ENCODE results near the gene FBXL19. TPM values are rescaled to one million over a fixed set of nuclear protein-coding genes. Genes with fewer than 3 reads are reported as not detected.
A peak's percentile ranks its signal among the peaks of the same experiment; 100 is the strongest.

Gene FBXL19
- total RNA-seq, 2 experiments from 2014 or later: 21.7 to 22.4 TPM

DNA sequence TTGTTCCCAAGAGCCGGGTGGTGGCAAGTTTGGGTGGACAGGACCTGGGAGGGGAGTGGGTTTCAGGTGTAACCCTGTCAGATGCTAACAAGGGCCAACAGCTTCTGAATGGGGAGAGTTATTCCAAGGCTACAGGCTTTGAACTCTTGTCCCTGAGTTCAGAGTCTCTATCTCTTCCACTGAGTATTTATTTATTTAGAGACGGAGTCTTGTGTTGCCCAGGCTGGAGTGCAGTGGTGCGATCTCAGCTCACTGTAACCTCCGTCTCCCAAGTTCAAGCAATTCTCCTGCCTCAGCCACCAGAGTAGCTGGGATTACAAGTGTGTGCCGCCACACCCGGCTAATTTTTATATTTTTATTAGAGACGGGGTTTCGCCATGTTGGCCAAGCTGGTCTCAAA lies 31.6 kb downstream of the FBXL19 start:
- H3K27ac Mint-ChIP-seq: peak overlapping the region; percentile 13
- CTCF ChIA-PET: interaction anchor here (1.4 to 3.5 kb wide), 6 partner anchors 11 to 141 kb away, joined by 4 to 25 read pairs (median 6); no protein-coding TSS in a partner anchor
- H3K4me1 Mint-ChIP-seq: peaks cover 51% of the 10 kb centered on the region
- POLR2A ChIA-PET: no interaction called here
- H3K36me3 Mint-ChIP-seq (ENCODE audit: low read depth): peaks cover 23% of the 10 kb centered on the region
- H3K4me3 Mint-ChIP-seq: no peak overlapping the region
- DNase-seq: no peak
- H3K27me3 Mint-ChIP-seq: no peaks in the 10 kb centered on the region
- H3K9me3 Mint-ChIP-seq: no peaks in the 10 kb centered on the region

DNA sequence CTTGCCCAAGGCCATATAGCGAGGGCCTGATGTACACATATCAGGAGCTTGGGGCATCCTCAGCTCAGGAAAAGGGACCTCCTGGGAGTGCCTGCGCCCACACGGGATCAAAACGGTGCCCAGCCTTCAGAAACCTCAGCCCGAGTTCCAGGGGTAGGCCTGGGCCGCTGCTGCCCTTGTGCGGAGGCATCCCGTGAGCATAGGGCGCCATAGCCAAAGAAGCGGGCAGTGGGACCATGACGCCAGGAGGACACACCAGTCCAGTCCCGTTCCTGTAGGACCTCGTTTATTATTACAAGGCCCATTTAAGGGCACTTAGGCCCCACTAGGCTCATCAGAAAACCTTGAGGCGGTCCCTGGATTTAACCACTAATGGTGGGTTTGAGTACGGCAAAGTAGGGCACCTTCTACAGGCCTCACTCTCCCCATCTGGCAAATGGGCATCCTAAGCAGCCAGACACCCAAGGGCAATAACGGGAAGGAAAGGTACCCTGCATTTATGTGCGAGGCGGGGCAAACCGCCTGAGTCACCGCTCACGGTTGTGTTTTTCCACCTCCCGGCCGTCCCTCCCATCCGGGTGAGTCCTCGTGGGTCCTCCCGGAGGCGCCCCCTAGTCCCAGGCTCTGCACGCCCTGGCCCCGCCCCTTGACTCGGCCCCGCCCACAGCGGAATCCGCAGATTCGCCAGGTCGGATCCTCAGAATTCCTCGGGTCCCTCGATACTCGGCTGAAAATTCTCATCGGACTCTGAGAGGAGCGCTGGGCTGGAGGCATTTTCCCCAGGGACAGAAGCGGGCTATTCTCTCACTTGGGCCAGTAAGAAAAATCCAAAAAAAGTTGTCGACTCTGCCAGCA lies 33.5 kb downstream of the FBXL19 start:
- ChIA-PET POLR2A (interaction anchor here (0.6 to 0.7 kb wide), 2 partner anchors 37 to 223 kb away, joined by 4 to 5 read pairs; no protein-coding TSS in a partner anchor), CTCF (interaction anchor here (1.0 kb wide), 2 partner anchors 15 to 20 kb away, joined by 3 to 4 read pairs; no protein-coding TSS in a partner anchor)
- H3K4me1 Mint-ChIP-seq: peaks cover 45% of the 10 kb centered on the region
- H3K36me3 Mint-ChIP-seq (ENCODE audit: low read depth): peaks cover 32% of the 10 kb centered on the region
- peak overlapping the region; percentile 96 for H3K4me3 Mint-ChIP-seq
- DNase-seq: peak; percentile 88
- H3K27me3 Mint-ChIP-seq: no peaks in the 10 kb centered on the region
- H3K27ac Mint-ChIP-seq: peak overlapping the region; percentile 100
- H3K9me3 Mint-ChIP-seq: no peaks in the 10 kb centered on the region

GRCh38 chr16:30957456-30958174 lies 34.2 kb downstream of the FBXL19 start, which contains the start of gene SETD1A:
TSS of gene SETD1A (plus strand) at chr16:30957754. CDS start at chr16:30958732, 978 bp downstream.
- Mint-ChIP-seq H3K9me3 (no peaks in the 10 kb centered on the region), H3K27me3 (no peaks in the 10 kb centered on the region), H3K4me3 (peak within 1 kb of the TSS; percentile 96), H3K4me1 (peaks cover 45% of the 10 kb centered on the region), H3K27ac (peak within 1 kb of the TSS; percentile 100), H3K36me3 (ENCODE audit: low read depth) (peaks cover 38% of the 10 kb centered on the region)
- ChIA-PET POLR2A (interaction anchor here (0.6 to 0.7 kb wide), 3 partner anchors 36 to 223 kb away, joined by 4 to 5 read pairs (median 4); no protein-coding TSS in a partner anchor), CTCF (interaction anchor here (1.0 kb wide), 1 partner anchor 16 kb away, joined by 4 read pairs; no protein-coding TSS in a partner anchor)
- peak; percentile 98 for DNase-seq

DNA sequence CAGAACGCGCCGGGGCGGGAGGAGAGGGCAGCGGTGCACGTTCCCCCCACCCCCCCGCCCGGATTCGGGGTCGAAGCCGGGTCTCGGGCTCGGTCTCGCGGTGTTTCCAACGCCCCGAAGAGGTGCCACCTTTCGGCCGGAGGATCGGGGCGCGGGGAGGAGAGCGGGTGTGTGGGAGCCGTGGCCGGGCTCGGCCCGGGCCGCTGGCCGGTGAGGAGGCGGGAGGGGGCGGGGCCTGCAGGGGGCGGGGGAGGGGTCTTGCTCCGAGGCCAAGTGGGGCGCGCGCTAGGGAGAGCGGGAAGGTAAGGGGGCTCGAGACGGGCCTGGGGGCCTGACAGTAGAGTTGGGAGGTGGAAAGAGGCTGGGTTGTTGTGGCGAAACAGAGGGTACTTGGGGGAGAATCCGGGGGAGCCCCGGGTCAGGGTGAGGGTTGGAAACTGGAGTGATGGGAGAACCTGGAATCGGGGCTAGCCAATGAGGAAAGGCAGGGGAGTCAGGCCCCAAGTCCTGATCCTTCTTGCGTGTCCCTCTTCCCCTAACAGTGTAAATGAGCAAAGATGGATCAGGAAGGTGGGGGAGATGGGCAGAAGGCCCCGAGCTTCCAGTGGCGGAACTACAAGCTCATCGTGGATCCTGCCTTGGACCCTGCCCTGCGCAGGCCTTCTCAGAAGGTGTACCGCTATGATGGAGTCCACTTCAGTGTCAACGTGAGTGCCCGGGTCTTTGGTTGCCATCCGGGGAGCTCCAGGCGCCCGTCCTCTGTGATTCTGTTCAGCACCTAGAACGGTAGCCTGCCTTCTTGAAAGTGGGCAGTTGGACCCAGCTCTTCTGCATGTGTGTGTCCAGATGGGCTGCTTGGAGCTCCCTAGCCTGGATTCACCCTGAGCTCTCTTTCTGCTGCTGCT lies 35.1 kb downstream of the FBXL19 start:
- peaks cover 43% of the 10 kb centered on the region for H3K36me3 Mint-ChIP-seq (ENCODE audit: low read depth)

DNA sequence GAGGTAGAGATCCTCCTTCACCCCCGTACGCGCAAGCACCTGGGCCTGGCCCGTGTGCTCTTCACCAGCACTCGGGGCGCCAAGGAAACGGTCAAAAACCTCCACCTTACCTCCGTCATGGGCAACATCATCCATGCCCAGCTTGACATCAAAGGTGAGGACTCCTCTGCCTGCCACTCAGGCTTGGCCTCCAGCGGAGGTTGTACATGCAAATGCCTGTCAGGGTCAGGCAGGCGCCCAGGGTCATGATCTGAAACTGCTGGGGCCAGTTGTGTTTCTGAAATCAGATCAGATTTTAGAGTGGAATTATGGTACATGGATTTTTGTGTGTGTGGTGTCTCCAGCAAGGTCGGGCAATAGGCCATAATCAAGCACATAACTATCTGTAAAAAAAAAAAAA lies 38.0 kb downstream of the FBXL19 start:
- Mint-ChIP-seq H3K4me3 (no peak overlapping the region), H3K27me3 (no peaks in the 10 kb centered on the region), H3K36me3 (ENCODE audit: low read depth) (peaks cover 58% of the 10 kb centered on the region), H3K9me3 (no peaks in the 10 kb centered on the region), H3K4me1 (peaks cover 33% of the 10 kb centered on the region), H3K27ac (no peak overlapping the region)
- DNase-seq: no peak
- ChIA-PET POLR2A (interaction anchor here (0.6 kb wide), 1 partner anchor 197 kb away, joined by 4 read pairs; no protein-coding TSS in a partner anchor), CTCF (interaction anchor here (1.2 to 1.4 kb wide), 2 partner anchors 11 to 19 kb away, joined by 3 to 5 read pairs; no protein-coding TSS in a partner anchor)

More for the DNA sequence above, 35.1 kb downstream of the FBXL19 start:
- ChIA-PET POLR2A (interaction anchor here (0.6 kb wide), 1 partner anchor 220 kb away, joined by 4 read pairs; no protein-coding TSS in a partner anchor), CTCF (interaction anchor here (0.6 to 1.6 kb wide), 6 partner anchors 8 to 184 kb away, joined by 3 to 8 read pairs (median 4); no protein-coding TSS in a partner anchor)
- no peaks in the 10 kb centered on the region for H3K9me3 Mint-ChIP-seq
- DNase-seq: peak; percentile 59
- H3K4me1 Mint-ChIP-seq: peaks cover 44% of the 10 kb centered on the region
- H3K4me3 Mint-ChIP-seq: peak overlapping the region; percentile 91
- H3K27ac Mint-ChIP-seq: peak overlapping the region; percentile 96
- H3K27me3 Mint-ChIP-seq: no peaks in the 10 kb centered on the region

- Mint-ChIP-seq H3K27ac (no peak overlapping the region), H3K4me1 (peaks cover 16% of the 10 kb centered on the region), H3K9me3 (no peaks in the 10 kb centered on the region), H3K36me3 (ENCODE audit: low read depth) (peaks cover 69% of the 10 kb centered on the region), H3K4me3 (no peak overlapping the region), H3K27me3 (no peaks in the 10 kb centered on the region)
- CTCF ChIA-PET: interaction anchor here (0.9 to 1.0 kb wide), 2 partner anchors 10 to 154 kb away, joined by 4 to 5 read pairs; partner anchors contain the start of gene KAT8
- POLR2A ChIA-PET: no interaction called here
- no peak for DNase-seq
Measured at GRCh38 chr16:30963925-30964511, 40.6 kb downstream of the FBXL19 start.

- peak overlapping the region; percentile 25 for H3K27ac Mint-ChIP-seq
- POLR2A ChIA-PET: no interaction called here
- H3K27me3 Mint-ChIP-seq: no peaks in the 10 kb centered on the region
- peaks cover 63% of the 10 kb centered on the region for H3K36me3 Mint-ChIP-seq (ENCODE audit: low read depth)
- no peak overlapping the region for H3K4me3 Mint-ChIP-seq
- no peak for DNase-seq
- CTCF ChIA-PET: interaction anchor here (0.9 to 1.0 kb wide), 2 partner anchors 11 to 153 kb away, joined by 4 to 5 read pairs; partner anchors contain the start of gene KAT8
- H3K9me3 Mint-ChIP-seq: no peaks in the 10 kb centered on the region
- H3K4me1 Mint-ChIP-seq: peaks cover 9% of the 10 kb centered on the region
Measured at GRCh38 chr16:30964574-30965226, 41.3 kb downstream of the FBXL19 start.

GRCh38 chr16:30965436-30965835 lies 42.1 kb downstream of the FBXL19 start:
- CTCF ChIA-PET: interaction anchor here (1.3 kb wide), 1 partner anchor 30 kb away, joined by 5 read pairs; no protein-coding TSS in a partner anchor
- no peak overlapping the region for H3K27ac Mint-ChIP-seq
- POLR2A ChIA-PET: no interaction called here

DNA sequence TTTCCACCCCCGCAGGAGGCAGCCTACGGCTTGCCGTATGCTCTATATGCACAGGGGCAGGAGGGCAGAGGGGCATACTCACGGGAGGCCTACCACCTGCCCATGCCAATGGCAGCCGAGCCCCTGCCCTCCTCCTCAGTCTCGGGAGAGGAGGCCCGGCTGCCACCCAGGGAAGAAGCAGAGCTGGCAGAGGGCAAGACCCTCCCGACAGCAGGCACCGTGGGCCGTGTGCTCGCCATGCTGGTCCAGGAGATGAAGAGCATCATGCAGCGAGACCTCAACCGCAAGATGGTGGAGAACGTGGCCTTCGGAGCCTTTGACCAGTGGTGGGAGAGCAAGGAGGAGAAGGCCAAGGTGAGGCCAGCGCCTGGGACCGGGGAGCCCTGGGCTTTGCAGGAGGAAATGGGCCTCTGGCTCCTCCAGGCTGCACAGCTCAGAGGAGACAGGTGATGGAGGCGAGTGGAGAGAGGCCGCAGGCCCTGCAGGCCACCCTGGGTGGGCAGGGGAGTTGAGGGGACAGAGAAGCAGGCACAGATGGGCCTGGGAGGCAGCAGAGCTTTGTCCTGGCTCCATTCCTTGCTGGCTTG lies 42.8 kb downstream of the FBXL19 start:
- ChIA-PET CTCF (interaction anchor here (1.3 kb wide), 1 partner anchor 31 kb away, joined by 5 read pairs; no protein-coding TSS in a partner anchor), POLR2A (no interaction called here)
- Mint-ChIP-seq H3K4me3 (no peak overlapping the region), H3K9me3 (no peaks in the 10 kb centered on the region), H3K27ac (no peak overlapping the region), H3K27me3 (no peaks in the 10 kb centered on the region), H3K36me3 (ENCODE audit: low read depth) (peaks cover 61% of the 10 kb centered on the region), H3K4me1 (no peaks in the 10 kb centered on the region)
- no peak for DNase-seq

More at GRCh38 chr16:30965436-30965835, 42.1 kb downstream of the FBXL19 start:
- H3K4me1 Mint-ChIP-seq: peaks cover 2% of the 10 kb centered on the region
- no peaks in the 10 kb centered on the region for H3K9me3 Mint-ChIP-seq
- H3K4me3 Mint-ChIP-seq: no peak overlapping the region
- H3K27me3 Mint-ChIP-seq: no peaks in the 10 kb centered on the region
- DNase-seq: no peak
- H3K36me3 Mint-ChIP-seq (ENCODE audit: low read depth): peaks cover 57% of the 10 kb centered on the region

DNA sequence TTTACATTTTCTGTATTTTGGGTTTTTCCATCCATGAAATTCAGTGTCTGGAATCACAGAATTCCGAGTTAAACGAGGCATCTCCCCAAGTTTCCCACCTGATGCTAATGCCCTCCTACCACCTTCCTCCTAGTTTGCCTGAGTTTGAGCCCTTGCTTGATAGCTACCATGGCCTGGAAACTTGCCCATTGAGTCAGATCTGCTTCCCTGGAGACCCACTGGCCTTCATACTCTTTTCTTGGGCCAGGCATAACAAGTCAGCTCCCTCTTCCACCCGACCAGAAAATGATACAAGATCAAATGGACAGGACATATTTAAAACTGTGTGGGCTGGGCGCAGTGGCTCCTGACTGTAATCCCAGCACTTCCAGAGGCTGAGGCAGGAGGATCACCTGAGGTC lies 44.4 kb downstream of the FBXL19 start:
- H3K4me1 Mint-ChIP-seq: no peaks in the 10 kb centered on the region
- POLR2A ChIA-PET: no interaction called here
- no peak overlapping the region for H3K4me3 Mint-ChIP-seq
- H3K9me3 Mint-ChIP-seq: no peaks in the 10 kb centered on the region
- DNase-seq: no peak
- CTCF ChIA-PET: no interaction called here
- no peaks in the 10 kb centered on the region for H3K27me3 Mint-ChIP-seq
- peaks cover 63% of the 10 kb centered on the region for H3K36me3 Mint-ChIP-seq (ENCODE audit: low read depth)
- H3K27ac Mint-ChIP-seq: no peak overlapping the region

Measured in activated CD4-positive, alpha-beta T cell treated with anti-CD3 and anti-CD28 coated beads, Interleukin-2, amount 10 ng/mL, durations not matched to agents 7 days and 5 days (primary cell).